ENCODE measurements around the gene GSG1L. TPM values are rescaled to one million over a fixed set of nuclear protein-coding genes. Genes with fewer than 3 reads are reported as not detected.

Gene GSG1L
- total and polyA plus RNA-seq, 9 of the 15 experiments (the other 6 are each of a cell fraction or from before 2014, with no cell fraction given), result not detected

GRCh38 chr16:27818246-27818645 lies 245.3 kb downstream of the GSG1L start:
- H4K20me1 ChIP-seq (replicated peaks; ENCODE audit: control insufficient read depth, insufficient read depth, low read length), result peaks cover 5% of the 10 kb centered on the region; the same call in 1 of the 2 replicates
- in situ Hi-C loops (cut with MboI), result no loop called here
- H3K4me3 ChIP-seq, result no peak overlapping the region
- no peak overlapping the region for H3K27ac ChIP-seq (ENCODE audit: extremely low read depth, low read depth, low read length)
- no peaks in the 10 kb centered on the region for H3K4me1 ChIP-seq (replicated peaks in 1 of 2; ENCODE audit: control insufficient read depth in 2 of 2, insufficient read depth in 2 of 2, low read length in 2 of 2)
- BruUV-seq (replicated peaks), result no TSS peak
- intact Hi-C loops (cut with micrococcal nuclease), result no loop called here
- WGBS (ENCODE audit: insufficient coverage, low coverage, missing lambda C conversion rate), result under 1% methylated on average over 13 of the region's 13 CpGs
- peaks cover 36 to 57% of the 10 kb centered on the region in 2 experiments; a peak in 4 of 5 replicates for H3K27me3 ChIP-seq (ENCODE audit: control insufficient read depth in 2 of 2, insufficient read depth in 2 of 2, low read length in 2 of 2)
- DNase-seq (ENCODE audit: extremely low read depth in 1 of 4, low spot score in 3 of 4) (no peak), ATAC-seq (no peak), FAIRE-seq (no peak)
- POLR2A ChIA-PET, result interaction anchor here (0.6 kb wide), 1 partner anchor 147 kb away, joined by 3 read pairs; no protein-coding TSS in a partner anchor
- H3K4me2 ChIP-seq (ENCODE audit: insufficient read depth, low read length), result no peak overlapping the region
- TF ChIP-seq, protein P1, sequence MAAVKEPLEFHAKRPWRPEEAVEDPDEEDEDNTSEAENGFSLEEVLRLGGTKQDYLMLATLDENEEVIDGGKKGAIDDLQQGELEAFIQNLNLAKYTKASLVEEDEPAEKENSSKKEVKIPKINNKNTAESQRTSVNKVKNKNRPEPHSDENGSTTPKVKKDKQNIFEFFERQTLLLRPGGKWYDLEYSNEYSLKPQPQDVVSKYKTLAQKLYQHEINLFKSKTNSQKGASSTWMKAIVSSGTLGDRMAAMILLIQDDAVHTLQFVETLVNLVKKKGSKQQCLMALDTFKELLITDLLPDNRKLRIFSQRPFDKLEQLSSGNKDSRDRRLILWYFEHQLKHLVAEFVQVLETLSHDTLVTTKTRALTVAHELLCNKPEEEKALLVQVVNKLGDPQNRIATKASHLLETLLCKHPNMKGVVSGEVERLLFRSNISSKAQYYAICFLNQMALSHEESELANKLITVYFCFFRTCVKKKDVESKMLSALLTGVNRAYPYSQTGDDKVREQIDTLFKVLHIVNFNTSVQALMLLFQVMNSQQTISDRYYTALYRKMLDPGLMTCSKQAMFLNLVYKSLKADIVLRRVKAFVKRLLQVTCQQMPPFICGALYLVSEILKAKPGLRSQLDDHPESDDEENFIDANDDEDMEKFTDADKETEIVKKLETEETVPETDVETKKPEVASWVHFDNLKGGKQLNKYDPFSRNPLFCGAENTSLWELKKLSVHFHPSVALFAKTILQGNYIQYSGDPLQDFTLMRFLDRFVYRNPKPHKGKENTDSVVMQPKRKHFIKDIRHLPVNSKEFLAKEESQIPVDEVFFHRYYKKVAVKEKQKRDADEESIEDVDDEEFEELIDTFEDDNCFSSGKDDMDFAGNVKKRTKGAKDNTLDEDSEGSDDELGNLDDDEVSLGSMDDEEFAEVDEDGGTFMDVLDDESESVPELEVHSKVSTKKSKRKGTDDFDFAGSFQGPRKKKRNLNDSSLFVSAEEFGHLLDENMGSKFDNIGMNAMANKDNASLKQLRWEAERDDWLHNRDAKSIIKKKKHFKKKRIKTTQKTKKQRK (IDR thresholded peaks at IDR 0.05; ENCODE audit: borderline replicate concordance, low read depth, low read length), result no peak
- TF ChIP-seq SOX6 (IDR thresholded peaks at IDR 0.05), result no peak
- no peak for TF ChIP-seq ZNF551 (CRISPR knock-in tag; IDR thresholded peaks at IDR 0.05)
- no peak for TF ChIP-seq ZNF280B (CRISPR knock-in tag; IDR thresholded peaks at IDR 0.05)
- no peak for TF ChIP-seq MAZ (CRISPR knock-in tag; conservative IDR thresholded peaks at IDR 0.05 in 1 of 2, IDR thresholded peaks at IDR 0.05 in 1 of 2)
- TF ChIP-seq HNRNPH1 (optimal IDR thresholded peaks at IDR 0.05; ENCODE audit: low read depth, low read length), result no peak
- no peak for TF ChIP-seq E2F3 (CRISPR knock-in tag; IDR thresholded peaks at IDR 0.05)
- no peaks in the 10 kb centered on the region for H3K36me3 ChIP-seq (ENCODE audit: control insufficient read depth, insufficient read depth, low read length)
- H2AFZ ChIP-seq (ENCODE audit: low read depth, low read length), result no peak overlapping the region
- H3K9ac ChIP-seq (ENCODE audit: insufficient read depth in 1 of 2, low read depth in 2 of 2, low read length in 2 of 2), result no peak overlapping the region
- no peaks in the 10 kb centered on the region for H3K9me1 ChIP-seq (ENCODE audit: control insufficient read depth, insufficient read depth, low read length)
- no peaks in the 10 kb centered on the region for H3K79me2 ChIP-seq (ENCODE audit: control insufficient read depth, insufficient read depth, low read length)
- no peaks in the 10 kb centered on the region for H3K9me3 ChIP-seq (replicated peaks; ENCODE audit: control insufficient read depth, insufficient read depth, low read depth, low read length)
- CTCF ChIA-PET (ENCODE audit: low intra/inter-chr PET ratio), result no interaction called here

Measured in K562 (cell line).